ENCODE data around the gene LEFTY2.

Gene LEFTY2

GRCh38 chr1:225946803-225947202, 5.8 kb upstream of the LEFTY2 start:
- Histone ChIP-seq H3K27ac (ENCODE audit: low read depth, low read length, poor library complexity, severe bottlenecking) (no peak overlapping the region), H2AFZ (ENCODE audit: low read length) (no peak overlapping the region), H3K9me2 (ENCODE audit: low read depth, low read length) (no peaks in the 10 kb centered on the region), H3K9ac (ENCODE audit: low read length) (no peak overlapping the region), H3K4me1 (ENCODE audit: insufficient read depth, low read length, severe bottlenecking) (peaks cover 23% of the 10 kb centered on the region), H3K4me3 (ENCODE audit: low read depth, low read length, poor library complexity, severe bottlenecking) (no peak overlapping the region), H3K79me2 (ENCODE audit: insufficient read depth, low read length) (no peaks in the 10 kb centered on the region), H3K9me3 (ENCODE audit: low read length) (no peaks in the 10 kb centered on the region), H3K4me2 (ENCODE audit: low read length) (no peak overlapping the region), H3K27me3 (ENCODE audit: insufficient read depth, low read length) (peaks cover 14% of the 10 kb centered on the region), H4K20me1 (ENCODE audit: insufficient read depth, low read length) (no peaks in the 10 kb centered on the region), H3K36me3 (ENCODE audit: insufficient read depth, low read length) (no peaks in the 10 kb centered on the region), H3F3A (ENCODE audit: insufficient read depth, low read length) (no peaks in the 10 kb centered on the region)
- no peak for TF ChIP-seq EZH2 (IDR thresholded peaks at IDR 0.05; ENCODE audit: borderline replicate concordance, low read length)
- TF ChIP-seq CTCF (IDR thresholded peaks at IDR 0.05; ENCODE audit: low read length), result no peak

- no peaks in the 10 kb centered on the region for H3K36me3 ChIP-seq (ENCODE audit: insufficient read depth, low read length)
- H2AFZ ChIP-seq (ENCODE audit: low read length), result no peak overlapping the region
- TF ChIP-seq EZH2 (IDR thresholded peaks at IDR 0.05; ENCODE audit: borderline replicate concordance, low read length) (no peak), CTCF (IDR thresholded peaks at IDR 0.05; ENCODE audit: low read length) (no peak)
- H3K9ac ChIP-seq (ENCODE audit: low read length), result no peak overlapping the region
- H3K79me2 ChIP-seq (ENCODE audit: insufficient read depth, low read length), result no peaks in the 10 kb centered on the region
- peaks cover 14% of the 10 kb centered on the region for H3K27me3 ChIP-seq (ENCODE audit: insufficient read depth, low read length)
- H3K4me1 ChIP-seq (ENCODE audit: insufficient read depth, low read length, severe bottlenecking), result peaks cover 30% of the 10 kb centered on the region
- no peak overlapping the region for H3K27ac ChIP-seq (ENCODE audit: low read depth, low read length, poor library complexity, severe bottlenecking)
- H3K4me3 ChIP-seq (ENCODE audit: low read depth, low read length, poor library complexity, severe bottlenecking), result no peak overlapping the region
- H3K4me2 ChIP-seq (ENCODE audit: low read length), result no peak overlapping the region
- no peaks in the 10 kb centered on the region for H3K9me3 ChIP-seq (ENCODE audit: low read length)
- no peaks in the 10 kb centered on the region for H3K9me2 ChIP-seq (ENCODE audit: low read depth, low read length)
- H3F3A ChIP-seq (ENCODE audit: insufficient read depth, low read length), result no peaks in the 10 kb centered on the region
- H4K20me1 ChIP-seq (ENCODE audit: insufficient read depth, low read length), result no peaks in the 10 kb centered on the region
Observed at GRCh38 chr1:225946082-225946620, 5.1 kb upstream of the LEFTY2 start.

- Histone ChIP-seq H3K36me3 (ENCODE audit: insufficient read depth, low read length) (no peaks in the 10 kb centered on the region), H4K20me1 (ENCODE audit: insufficient read depth, low read length) (no peaks in the 10 kb centered on the region), H3K27me3 (ENCODE audit: insufficient read depth, low read length) (peaks cover 14% of the 10 kb centered on the region), H3F3A (ENCODE audit: insufficient read depth, low read length) (no peaks in the 10 kb centered on the region), H3K9me3 (ENCODE audit: low read length) (no peaks in the 10 kb centered on the region), H3K79me2 (ENCODE audit: insufficient read depth, low read length) (no peaks in the 10 kb centered on the region), H3K9me2 (ENCODE audit: low read depth, low read length) (no peaks in the 10 kb centered on the region), H3K4me1 (ENCODE audit: insufficient read depth, low read length, severe bottlenecking) (peaks cover 36% of the 10 kb centered on the region), H3K4me2 (ENCODE audit: low read length) (no peak overlapping the region), H3K27ac (ENCODE audit: low read depth, low read length, poor library complexity, severe bottlenecking) (no peak overlapping the region), H3K9ac (ENCODE audit: low read length) (no peak overlapping the region), H3K4me3 (ENCODE audit: low read depth, low read length, poor library complexity, severe bottlenecking) (no peak overlapping the region), H2AFZ (ENCODE audit: low read length) (no peak overlapping the region)
- TF ChIP-seq EZH2 (IDR thresholded peaks at IDR 0.05; ENCODE audit: borderline replicate concordance, low read length) (no peak), CTCF (IDR thresholded peaks at IDR 0.05; ENCODE audit: low read length) (no peak)
Observed at GRCh38 chr1:225945564-225945963, 4.5 kb upstream of the LEFTY2 start.

Measured in OCI-LY1 (cell line).